Measurements from ENCODE around the gene AGBL4.

AGBL4 gene

GRCh38 chr1:49723662-49724061 is 300.1 kb downstream of the AGBL4 start:
- DNase-seq (ENCODE audit: low read depth, low spot score), result no peak

DNA sequence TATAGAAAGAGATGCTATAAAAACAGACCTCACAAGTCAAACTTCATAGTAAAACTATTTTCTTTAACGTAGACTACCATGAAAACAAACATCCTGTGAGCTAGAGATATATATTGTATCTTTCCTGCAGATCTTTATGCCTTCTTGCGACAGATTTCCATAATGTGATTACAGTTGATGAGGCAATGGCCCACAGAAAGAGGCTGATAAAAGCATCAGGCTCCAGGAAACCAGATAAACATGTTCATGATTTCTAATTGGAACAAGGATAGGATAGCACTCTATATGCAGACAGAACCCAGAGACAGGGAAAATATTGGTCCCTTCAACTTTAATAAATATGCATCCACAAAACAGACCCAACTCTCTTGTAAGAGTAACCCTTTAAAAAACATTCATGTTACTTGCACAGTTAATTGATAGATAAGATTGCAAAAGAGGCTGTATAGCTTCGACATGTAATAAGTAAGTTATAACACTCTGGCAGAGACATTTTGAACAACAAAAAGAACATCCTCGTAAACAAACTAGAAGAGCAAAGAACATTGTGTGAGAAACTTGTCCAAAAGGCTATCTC is 329.4 kb downstream of the AGBL4 start:
- no peak for DNase-seq (ENCODE audit: low read depth, low spot score)

- DNase-seq (ENCODE audit: low read depth, low spot score), result no peak
Measured at GRCh38 chr1:49686107-49686506, 337.6 kb downstream of the AGBL4 start.

DNA sequence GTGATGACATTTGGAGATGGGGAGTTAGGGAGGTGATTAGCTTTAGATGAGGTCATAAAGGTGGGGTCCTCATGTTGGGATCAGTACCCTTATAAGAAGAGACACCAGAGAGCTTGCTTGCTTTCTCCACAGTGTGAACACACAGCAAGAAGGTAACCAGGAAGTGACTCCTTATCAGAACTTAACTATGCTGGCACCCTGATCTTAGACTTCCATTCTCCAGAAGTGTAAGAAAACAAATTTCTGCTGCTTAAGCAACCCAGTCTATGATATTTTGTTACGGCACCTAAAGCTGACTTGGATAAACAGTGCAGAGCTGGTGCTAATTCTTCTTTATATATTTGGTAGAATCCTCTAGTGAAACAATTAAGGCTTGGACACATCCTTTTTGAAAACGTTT is 346.0 kb downstream of the AGBL4 start:
- DNase-seq (ENCODE audit: low read depth, low spot score), result no peak

- DNase-seq (ENCODE audit: low read depth, low spot score), result no peak
Measured at GRCh38 chr1:49651136-49651535, 372.6 kb downstream of the AGBL4 start.

- no peak for DNase-seq (ENCODE audit: low read depth, low spot score)
Measured at GRCh38 chr1:49630156-49630555, 393.6 kb downstream of the AGBL4 start.

DNA sequence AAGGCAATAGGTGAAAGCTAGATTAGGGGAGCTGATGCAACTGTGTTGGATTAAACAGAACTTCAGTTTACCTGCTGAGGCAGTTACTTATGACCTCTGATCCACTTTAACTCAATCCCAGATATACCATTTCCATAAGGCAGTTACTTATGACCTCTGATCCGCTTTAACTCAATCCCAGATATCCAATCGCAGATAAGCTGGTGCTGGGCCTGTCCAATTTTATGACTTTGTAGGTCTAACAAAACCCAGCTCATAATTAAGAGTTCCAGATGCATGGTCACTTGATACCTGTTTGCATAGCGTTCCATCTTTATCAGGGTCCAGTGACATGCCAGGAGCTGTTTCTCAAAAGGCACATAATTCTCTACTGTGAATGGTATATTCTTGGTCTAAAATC is 396.0 kb downstream of the AGBL4 start:
- DNase-seq (ENCODE audit: low read depth, low spot score), result no peak

GRCh38 chr1:49626472-49626871 is 397.3 kb downstream of the AGBL4 start:
- no peak for DNase-seq (ENCODE audit: low read depth, low spot score)

GRCh38 chr1:49622877-49623276 is 400.9 kb downstream of the AGBL4 start:
- no peak for DNase-seq (ENCODE audit: low read depth, low spot score)

DNA sequence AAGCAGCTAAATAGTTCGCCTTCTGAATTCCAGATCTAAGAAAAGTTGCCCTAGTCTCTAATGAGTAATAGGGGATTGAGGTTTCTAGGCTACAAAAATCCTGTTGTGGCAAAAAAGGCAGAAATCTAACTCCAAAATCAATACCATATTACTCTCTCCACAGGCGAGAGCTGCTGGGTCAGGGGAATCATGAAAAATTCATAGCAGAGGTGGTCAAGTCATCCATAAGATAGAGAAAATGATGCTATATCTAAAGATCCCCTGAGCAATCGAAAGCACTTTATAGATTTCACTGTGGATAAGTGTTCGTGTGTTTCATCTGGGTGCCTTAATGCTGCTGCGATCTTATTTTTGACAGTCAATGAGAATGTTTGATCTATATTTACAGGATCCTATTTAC is 417.7 kb downstream of the AGBL4 start:
- DNase-seq (ENCODE audit: low read depth, low spot score), result no peak

DNA sequence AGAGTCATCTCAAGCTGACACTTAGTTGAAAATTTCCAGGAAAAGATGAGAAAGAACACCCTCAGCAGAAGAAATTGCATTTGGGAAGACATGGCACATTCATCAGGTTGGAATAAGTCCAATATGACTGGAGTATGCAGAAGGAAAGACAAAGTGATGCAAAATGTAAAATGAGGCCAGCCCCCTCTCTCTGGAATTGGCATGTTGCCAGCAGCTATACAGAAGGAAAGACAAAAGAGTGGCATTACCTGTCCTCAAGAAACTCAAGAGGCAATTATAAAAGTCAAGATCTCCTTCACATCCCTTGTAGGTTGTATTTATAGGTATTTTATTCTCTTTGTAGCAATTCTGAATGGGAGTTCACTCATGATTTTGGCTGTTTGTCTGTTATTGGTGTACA is 426.3 kb downstream of the AGBL4 start:
- no peak for DNase-seq (ENCODE audit: low read depth, low spot score)

DNA sequence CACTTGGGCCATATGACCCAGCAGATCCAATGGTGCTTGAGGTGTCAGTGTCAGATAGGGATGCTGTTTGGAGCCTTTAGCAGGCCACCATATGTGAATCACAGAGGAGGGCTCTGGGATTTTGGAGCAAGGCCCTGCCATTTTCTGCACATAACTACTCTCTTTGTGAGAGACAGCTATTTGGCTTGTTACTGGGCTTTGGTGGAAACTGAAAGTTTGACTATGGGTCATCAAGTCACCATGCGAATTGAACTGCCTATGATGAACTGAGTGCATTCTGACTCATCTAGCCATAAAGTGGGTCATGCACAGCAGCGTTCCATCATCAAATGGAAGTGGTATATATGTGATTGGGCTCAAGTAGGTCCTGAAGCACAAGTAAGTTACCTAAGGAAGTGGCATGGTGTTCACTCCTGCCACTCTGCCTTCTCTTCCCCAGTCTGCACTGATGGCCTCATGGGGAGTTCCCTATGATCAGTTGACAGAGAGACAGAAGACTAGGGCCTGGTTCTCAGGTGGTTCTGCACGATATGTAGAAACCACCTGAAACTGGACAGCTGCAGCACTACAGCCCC is 447.3 kb downstream of the AGBL4 start:
- DNase-seq (ENCODE audit: low read depth, low spot score), result no peak

DNA sequence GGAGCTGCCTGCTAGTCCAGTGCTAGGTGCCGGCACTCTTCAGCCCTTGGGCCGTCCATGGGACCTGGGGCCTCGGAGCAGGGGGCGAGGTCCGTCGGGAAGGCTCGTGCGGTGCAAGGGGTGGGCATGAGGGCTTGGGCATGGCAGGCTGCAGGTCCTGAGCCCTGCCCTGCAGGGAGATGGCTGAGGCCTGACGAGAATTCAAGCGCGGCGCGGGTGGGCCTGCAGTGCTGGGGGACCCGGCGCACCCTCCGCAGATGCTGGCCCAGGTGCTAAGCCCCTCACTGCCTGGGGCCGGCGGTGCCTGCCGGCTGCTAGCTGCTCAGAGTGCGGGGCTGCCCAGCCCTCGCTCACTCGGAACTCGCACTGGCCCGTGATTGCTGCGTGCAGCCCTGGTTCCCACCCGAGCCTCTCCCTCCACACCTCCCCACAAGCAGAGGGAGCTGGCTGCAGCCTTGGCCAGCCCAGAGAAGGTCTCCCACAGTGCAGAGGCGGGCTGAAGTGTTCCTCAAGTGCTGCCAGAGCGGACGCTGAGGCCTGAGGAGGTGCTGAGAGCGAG is 467.0 kb downstream of the AGBL4 start:
- no peak for DNase-seq (ENCODE audit: low read depth, low spot score)

- DNase-seq (ENCODE audit: low read depth, low spot score), result no peak
Measured at GRCh38 chr1:49552101-49552500, 471.7 kb downstream of the AGBL4 start.

DNA sequence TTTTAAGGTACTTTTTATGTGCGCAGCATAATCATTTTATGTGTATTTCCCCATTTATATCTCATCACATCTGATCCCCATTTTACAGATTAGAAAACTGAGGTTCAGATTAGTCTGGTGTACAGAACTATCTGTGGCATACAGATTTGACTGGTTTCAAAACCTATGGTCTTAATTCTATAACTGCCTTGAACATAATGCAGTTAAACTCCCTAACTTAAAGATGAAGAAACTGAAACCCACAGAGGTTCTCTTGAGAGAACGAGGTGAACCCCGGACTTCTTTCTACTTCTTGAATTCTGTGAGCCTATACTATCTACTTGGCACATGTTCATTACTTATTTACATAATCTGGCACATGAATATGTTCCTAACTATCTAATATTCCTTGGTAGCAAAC is 479.1 kb downstream of the AGBL4 start:
- no peak for DNase-seq (ENCODE audit: low read depth, low spot score)

- no peak for DNase-seq (ENCODE audit: low read depth, low spot score)
Measured at GRCh38 chr1:49541096-49541752, 482.5 kb downstream of the AGBL4 start.

DNA sequence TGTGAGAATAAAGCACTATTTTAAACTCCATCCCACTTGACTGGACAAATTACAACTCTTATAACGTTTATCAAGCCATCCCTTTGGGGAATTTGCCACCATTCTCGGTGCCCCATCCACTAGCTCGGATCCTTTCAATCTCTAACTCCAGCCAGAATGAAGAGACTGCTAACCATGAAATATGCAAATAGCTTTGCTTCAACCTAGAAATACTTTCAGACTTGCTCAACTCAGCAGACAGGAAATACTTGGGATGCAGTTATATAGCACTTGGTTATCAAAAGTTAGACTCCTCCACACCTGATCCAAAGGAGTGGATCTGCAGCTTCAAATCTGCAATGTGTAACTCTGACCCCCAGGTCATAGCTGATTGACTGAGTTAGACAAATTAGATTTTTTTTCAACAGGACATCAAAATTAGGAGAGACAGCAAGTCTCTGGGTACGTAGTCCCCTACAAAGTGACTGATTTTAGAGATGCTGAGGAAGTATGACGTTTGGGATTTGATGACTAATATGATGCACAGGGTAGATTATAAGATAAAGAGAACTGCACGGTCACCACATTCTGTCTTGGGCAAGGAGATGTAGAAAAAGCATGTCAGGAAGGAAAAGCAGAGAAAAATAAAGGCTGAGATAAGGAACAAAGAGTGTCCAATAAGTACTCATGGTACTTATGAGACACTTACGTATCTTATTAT is 496.0 kb downstream of the AGBL4 start:
- no peak for DNase-seq (ENCODE audit: low read depth, low spot score)

DNA sequence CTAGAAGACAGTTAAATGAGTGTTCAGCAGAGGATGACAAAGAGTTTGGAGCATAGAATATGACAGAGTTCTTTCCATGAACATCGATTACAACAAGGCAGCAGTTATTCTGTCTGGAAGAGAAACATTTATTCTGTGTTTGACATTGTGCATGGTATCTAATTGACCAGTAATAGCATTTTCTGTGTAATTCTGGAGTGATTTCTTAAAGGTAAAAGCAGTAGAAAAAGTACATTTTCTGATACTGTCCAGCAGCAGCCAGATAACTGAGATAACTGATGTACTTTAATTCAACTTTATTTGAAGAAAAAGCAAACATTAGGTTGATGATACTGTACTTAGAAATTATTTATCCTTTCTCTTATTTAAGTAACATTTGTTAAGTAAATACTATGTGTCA is 497.1 kb downstream of the AGBL4 start:
- DNase-seq (ENCODE audit: low read depth, low spot score), result no peak

DNA sequence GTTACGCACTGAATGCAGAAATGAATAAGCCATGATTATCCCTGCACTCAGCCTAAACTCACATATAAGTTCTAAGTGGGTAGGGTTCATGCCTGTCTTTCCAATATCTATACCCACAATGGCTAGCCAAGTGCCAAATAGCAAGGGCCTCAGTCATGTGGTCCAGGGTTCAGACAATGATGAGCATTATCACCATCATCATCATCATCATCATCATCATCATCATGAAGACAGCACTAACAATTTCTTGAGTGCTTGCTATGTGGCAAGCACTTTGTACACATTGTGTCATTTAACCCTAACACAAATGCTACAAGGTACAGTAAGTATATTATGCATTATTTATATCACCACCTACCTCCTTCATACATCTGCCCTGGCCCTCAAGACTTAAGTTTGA is 500.0 kb downstream of the AGBL4 start:
- no peak for DNase-seq (ENCODE audit: low read depth, low spot score)

DNA sequence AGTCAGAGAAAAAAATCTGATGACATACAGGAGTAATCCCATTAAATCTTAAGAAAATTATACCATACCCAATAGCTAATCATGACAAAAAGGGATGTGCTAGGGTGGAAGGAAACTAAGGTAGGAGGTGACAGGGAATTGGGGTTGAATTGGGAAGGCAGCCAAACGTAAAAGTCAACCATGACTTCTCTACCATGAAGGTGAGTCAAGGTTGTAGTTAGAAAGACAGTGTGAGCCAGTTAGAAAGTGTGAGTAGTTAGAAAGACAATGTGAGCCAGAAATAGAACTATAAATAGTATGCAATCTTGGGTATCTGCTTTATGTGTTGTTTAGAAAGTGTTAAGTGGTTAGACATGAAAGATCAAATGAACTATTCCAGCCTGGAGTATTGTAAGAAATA is 556.8 kb downstream of the AGBL4 start:
- no peak for DNase-seq (ENCODE audit: low read depth, low spot score)

DNA sequence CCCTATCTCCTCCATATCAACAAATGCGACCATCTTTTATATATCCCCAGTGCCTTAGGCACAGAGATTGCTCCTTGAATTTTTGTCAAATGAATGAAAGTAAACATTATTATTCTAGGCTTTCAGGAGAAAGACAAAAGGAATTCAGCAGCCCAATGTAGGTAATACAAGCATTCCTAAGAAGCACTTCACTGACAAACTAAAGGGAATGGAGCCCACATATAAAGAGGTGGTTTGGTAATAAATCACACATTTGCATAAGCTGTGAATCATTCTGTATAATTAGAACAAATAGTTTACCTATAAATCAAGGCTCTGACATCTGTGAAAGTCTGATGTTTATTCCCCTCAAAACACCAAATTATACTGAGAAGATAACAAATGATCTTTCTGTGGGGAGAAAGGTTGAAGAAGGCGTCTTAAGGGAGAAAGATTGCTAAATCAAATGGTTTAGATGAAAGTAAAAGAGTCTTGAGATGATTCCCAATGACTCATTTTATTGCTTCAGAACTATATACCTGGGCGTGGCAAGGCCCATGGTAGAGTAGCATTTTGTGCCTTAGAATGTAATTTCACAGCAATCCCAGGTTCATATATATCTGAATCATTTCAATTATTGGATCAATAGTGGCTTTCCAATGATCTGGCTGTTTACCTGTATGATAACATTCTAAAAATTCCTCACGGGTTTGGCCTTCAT is 558.1 kb downstream of the AGBL4 start:
- DNase-seq (ENCODE audit: low read depth, low spot score), result no peak

- DNase-seq (ENCODE audit: low read depth, low spot score), result no peak
Measured at GRCh38 chr1:49448200-49448599, 575.6 kb downstream of the AGBL4 start.
